Stimulated activated naive B cell treated with anti-CD40 and anti-IgM and Interleukin-4, amounts not matched to agents 10 μg/mL and 1 μg/mL and 100 μg/mL, for 72 hours (primary cell): ENCODE measurements around the gene RAE1.
A peak's percentile ranks its signal among the peaks of the same experiment; 100 is the strongest.

Experiments
- ATAC-seq, 2 donors: fragments of 150-1000 bp; cut with Tn5 transposase; replicated peaks; 2 replicates each; pipeline ENCODE4 v1.10.0; 2021; ENCODE audit warnings: moderate library complexity in 1 of 2
- DNase-seq: peaks from one replicate; pipeline ENCODE4 v3.0.0; 2021
- H3K27ac Mint-ChIP-seq: one replicate; pipeline ENCODE4 v1.8.0; 2022; ENCODE audit warnings: mild to moderate bottlenecking, mixed read lengths
- H3K27me3 Mint-ChIP-seq, 2 donors: one replicate each; pipeline ENCODE4 v1.8.0; 2022; ENCODE audit warnings: mixed read lengths in 2 of 2
- H3K36me3 Mint-ChIP-seq, 2 donors: one replicate each; pipeline ENCODE4 v1.8.0; 2022; ENCODE audit warnings: mixed read lengths in 2 of 2, mild to moderate bottlenecking in 1 of 2
- H3K4me1 Mint-ChIP-seq, 2 donors: one replicate each; pipeline ENCODE4 v1.8.0; 2022; ENCODE audit warnings: mixed read lengths in 2 of 2, mild to moderate bottlenecking in 1 of 2
- H3K4me3 Mint-ChIP-seq, 2 donors: one replicate each; pipeline ENCODE4 v1.8.0; 2022; ENCODE audit warnings: mild to moderate bottlenecking in 2 of 2, mixed read lengths in 2 of 2, moderate library complexity in 1 of 2
- H3K9me3 Mint-ChIP-seq, 2 donors: one replicate each; pipeline ENCODE4 v1.8.0; 2022; ENCODE audit warnings: mixed read lengths in 2 of 2, mild to moderate bottlenecking in 1 of 2

RAE1 gene

GRCh38 chr20:57384486-57384885, 33.4 kb downstream of the RAE1 start:
- Mint-ChIP-seq H3K27me3 (no peaks in the 10 kb centered on the region), H3K27ac (peak overlapping the region; percentile 21), H3K4me3 (no peak overlapping the region), H3K9me3 (no peaks in the 10 kb centered on the region), H3K4me1 (peaks cover 2 to 18% of the 10 kb centered on the region in 2 donors), H3K36me3 (peaks cover 13 to 36% of the 10 kb centered on the region in 2 donors)
- ATAC-seq (no peak), DNase-seq (no peak)

- Mint-ChIP-seq H3K27ac (no peak overlapping the region), H3K4me1 (peaks cover 7 to 24% of the 10 kb centered on the region in 2 donors), H3K36me3 (peaks cover 12 to 34% of the 10 kb centered on the region in 2 donors), H3K27me3 (no peaks in the 10 kb centered on the region), H3K4me3 (no peak overlapping the region), H3K9me3 (no peaks in the 10 kb centered on the region)
- DNase-seq: no peak
- ATAC-seq: no peak
Measured at GRCh38 chr20:57384953-57385761, 34.1 kb downstream of the RAE1 start.

- Mint-ChIP-seq H3K4me3 (no peak overlapping the region), H3K36me3 (peaks cover 8 to 31% of the 10 kb centered on the region in 2 donors), H3K9me3 (no peaks in the 10 kb centered on the region), H3K27ac (no peak overlapping the region), H3K27me3 (no peaks in the 10 kb centered on the region), H3K4me1 (peaks cover 11 to 30% of the 10 kb centered on the region in 2 donors)
- DNase-seq (no peak), ATAC-seq (no peak)
Measured at GRCh38 chr20:57385940-57386339, 34.9 kb downstream of the RAE1 start.

GRCh38 chr20:57386762-57387161, 35.7 kb downstream of the RAE1 start:
- Mint-ChIP-seq H3K27ac (no peak overlapping the region), H3K36me3 (peaks cover 8 to 26% of the 10 kb centered on the region in 2 donors), H3K4me1 (peaks cover 10 to 30% of the 10 kb centered on the region in 2 donors), H3K27me3 (no peaks in the 10 kb centered on the region), H3K4me3 (no peak overlapping the region), H3K9me3 (no peaks in the 10 kb centered on the region)
- DNase-seq (no peak), ATAC-seq (no peak)

GRCh38 chr20:57387463-57387862, 36.4 kb downstream of the RAE1 start:
- DNase-seq: no peak
- no peak overlapping the region for H3K27ac Mint-ChIP-seq
- H3K4me1 Mint-ChIP-seq: peaks cover 10 to 28% of the 10 kb centered on the region in 2 donors
- ATAC-seq: no peak
- peaks cover 12 to 28% of the 10 kb centered on the region in 2 donors for H3K36me3 Mint-ChIP-seq
- H3K4me3 Mint-ChIP-seq: no peak overlapping the region
- H3K27me3 Mint-ChIP-seq: no peaks in the 10 kb centered on the region
- no peaks in the 10 kb centered on the region for H3K9me3 Mint-ChIP-seq

GRCh38 chr20:57387945-57388371, 36.9 kb downstream of the RAE1 start:
- Mint-ChIP-seq H3K4me3 (no peak overlapping the region), H3K4me1 (peaks cover 13 to 33% of the 10 kb centered on the region in 2 donors), H3K27ac (no peak overlapping the region), H3K36me3 (peaks cover 16 to 33% of the 10 kb centered on the region in 2 donors), H3K27me3 (no peaks in the 10 kb centered on the region), H3K9me3 (no peaks in the 10 kb centered on the region)
- DNase-seq: no peak
- ATAC-seq: no peak

GRCh38 chr20:57388953-57389694, 38.1 kb downstream of the RAE1 start:
- H3K4me1 Mint-ChIP-seq: peaks cover 25 to 45% of the 10 kb centered on the region in 2 donors
- DNase-seq (peak; percentile 59), ATAC-seq (peak; percentile 43 to 52)
- H3K27me3 Mint-ChIP-seq: no peaks in the 10 kb centered on the region
- peaks cover 26 to 38% of the 10 kb centered on the region in 2 donors for H3K36me3 Mint-ChIP-seq
- peak overlapping the region; percentile 88 to 91 for H3K4me3 Mint-ChIP-seq
- peak overlapping the region; percentile 99 for H3K27ac Mint-ChIP-seq
- no peaks in the 10 kb centered on the region for H3K9me3 Mint-ChIP-seq

GRCh38 chr20:57389695-57390603, 38.9 kb downstream of the RAE1 start:
- Mint-ChIP-seq H3K9me3 (no peaks in the 10 kb centered on the region), H3K4me1 (peaks cover 33 to 48% of the 10 kb centered on the region in 2 donors), H3K4me3 (peak overlapping the region; percentile 90 to 91), H3K27me3 (no peaks in the 10 kb centered on the region), H3K27ac (peak overlapping the region; percentile 99), H3K36me3 (peaks cover 25 to 41% of the 10 kb centered on the region in 2 donors)
- ATAC-seq (peak; percentile 23 to 28), DNase-seq (peak; percentile 51)

GRCh38 chr20:57390604-57391438, 39.8 kb downstream of the RAE1 start, which contains the start of gene RBM38:
RBM38 (plus strand) TSS chr20:57391396; CDS start chr20:57391582, 186 bp downstream.
- Mint-ChIP-seq H3K27ac (peak within 1 kb of the TSS; percentile 99), H3K4me3 (peak within 1 kb of the TSS; percentile 90 to 93), H3K36me3 (peaks cover 28 to 45% of the 10 kb centered on the region in 2 donors), H3K9me3 (no peaks in the 10 kb centered on the region), H3K27me3 (no peaks in the 10 kb centered on the region), H3K4me1 (peaks cover 38 to 57% of the 10 kb centered on the region in 2 donors)
- ATAC-seq (peak; percentile 60 to 75), DNase-seq (peak; percentile 69)

GRCh38 chr20:57391439-57392301, 40.6 kb downstream of the RAE1 start:
- H3K27ac Mint-ChIP-seq: peak overlapping the region; percentile 94
- no peak for DNase-seq
- no peaks in the 10 kb centered on the region for H3K9me3 Mint-ChIP-seq
- peaks cover 41 to 65% of the 10 kb centered on the region in 2 donors for H3K4me1 Mint-ChIP-seq
- peaks cover 35 to 45% of the 10 kb centered on the region in 2 donors for H3K36me3 Mint-ChIP-seq
- peak; percentile 10 to 19 for ATAC-seq
- H3K4me3 Mint-ChIP-seq: peak overlapping the region; percentile 88 to 93
- H3K27me3 Mint-ChIP-seq: no peaks in the 10 kb centered on the region

- no peaks in the 10 kb centered on the region for H3K9me3 Mint-ChIP-seq
- no peaks in the 10 kb centered on the region for H3K27me3 Mint-ChIP-seq
- H3K4me3 Mint-ChIP-seq: peak overlapping the region; percentile 88 to 93
- ATAC-seq: peak; percentile 19 to 25
- DNase-seq: peak; percentile 51
- peak overlapping the region; percentile 94 for H3K27ac Mint-ChIP-seq
- H3K4me1 Mint-ChIP-seq: peaks cover 49 to 76% of the 10 kb centered on the region in 2 donors
- H3K36me3 Mint-ChIP-seq: peaks cover 43 to 54% of the 10 kb centered on the region in 2 donors
Measured at GRCh38 chr20:57392512-57393271, 41.6 kb downstream of the RAE1 start.
